ENCODE data around the gene RMDN3.

- TF ChIP-seq ZFP3 (CRISPR knock-in tag; IDR thresholded peaks at IDR 0.05) (no peak), ISL1 (CRISPR knock-in tag; IDR thresholded peaks at IDR 0.05) (no peak), CREB5 (CRISPR knock-in tag; IDR thresholded peaks at IDR 0.05; ENCODE audit: low read depth) (no peak), BACH2 (CRISPR knock-in tag; IDR thresholded peaks at IDR 0.05; ENCODE audit: borderline replicate concordance) (no peak), ZNF70 (CRISPR knock-in tag; IDR thresholded peaks at IDR 0.05) (no peak), ZNF565 (CRISPR knock-in tag; conservative IDR thresholded peaks at IDR 0.05; ENCODE audit: low read depth) (no peak), RARB (CRISPR knock-in tag; IDR thresholded peaks at IDR 0.05) (no peak), ESRRG (CRISPR knock-in tag; IDR thresholded peaks at IDR 0.05) (no peak), PATZ1 (CRISPR knock-in tag; IDR thresholded peaks at IDR 0.05; ENCODE audit: borderline replicate concordance) (no peak), ZFP30 (CRISPR knock-in tag; IDR thresholded peaks at IDR 0.05) (no peak), CSDC2 (CRISPR knock-in tag; IDR thresholded peaks at IDR 0.05) (no peak), ARNTL (CRISPR knock-in tag; IDR thresholded peaks at IDR 0.05; ENCODE audit: borderline replicate concordance, low read depth) (no peak)
These were observed 58.8 kb downstream of the RMDN3 start for GRCh38 chr15:40696228-40696627.
